GM18870 (cell line): Measurements from ENCODE around the gene MCAM.

Experiments used
- ATAC-seq: cut with Tn5 transposase; IDR thresholded peaks from one replicate; pipeline ENCODE4 v1.9.1; 2021; ENCODE audit warnings: moderate library complexity; ENCODE audit not compliant: unreplicated experiment

Gene MCAM

DNA sequence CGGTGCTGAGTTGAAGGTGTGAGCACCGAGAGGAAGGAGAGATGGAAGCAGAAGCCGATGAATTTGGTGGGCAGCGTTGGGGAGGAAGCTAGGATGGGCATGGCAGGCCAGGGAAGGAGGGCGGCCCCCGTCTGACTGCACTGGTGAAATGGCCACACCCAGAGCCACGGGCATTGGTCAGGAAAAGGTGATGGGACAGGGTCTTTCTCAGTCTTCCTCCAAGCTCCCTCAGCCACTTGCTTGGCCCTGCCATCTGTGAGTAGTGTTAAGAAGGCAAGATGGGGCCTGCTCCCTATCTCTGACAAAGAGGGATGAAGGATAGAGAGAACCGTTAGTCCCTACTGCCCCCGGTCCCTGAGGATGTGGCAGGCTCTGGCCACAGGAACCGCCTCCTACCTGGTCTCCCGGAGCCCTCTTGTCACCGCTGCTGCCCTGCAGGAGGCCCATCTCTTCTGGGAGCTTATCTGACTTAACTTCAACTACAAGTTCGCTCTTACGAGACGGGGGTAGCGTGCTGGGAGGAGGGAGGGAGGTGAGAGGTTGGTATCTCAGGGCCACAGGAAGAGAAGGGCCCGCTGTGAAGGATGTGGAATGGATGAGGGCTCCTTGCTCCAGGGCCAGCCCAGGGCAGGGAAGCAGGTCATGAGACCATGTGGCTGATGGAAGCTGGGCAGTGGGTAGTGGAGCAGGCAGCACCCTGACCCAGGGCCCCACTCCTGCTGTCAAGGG, 6.8 kb downstream of the MCAM start:
- no peak for ATAC-seq

DNA sequence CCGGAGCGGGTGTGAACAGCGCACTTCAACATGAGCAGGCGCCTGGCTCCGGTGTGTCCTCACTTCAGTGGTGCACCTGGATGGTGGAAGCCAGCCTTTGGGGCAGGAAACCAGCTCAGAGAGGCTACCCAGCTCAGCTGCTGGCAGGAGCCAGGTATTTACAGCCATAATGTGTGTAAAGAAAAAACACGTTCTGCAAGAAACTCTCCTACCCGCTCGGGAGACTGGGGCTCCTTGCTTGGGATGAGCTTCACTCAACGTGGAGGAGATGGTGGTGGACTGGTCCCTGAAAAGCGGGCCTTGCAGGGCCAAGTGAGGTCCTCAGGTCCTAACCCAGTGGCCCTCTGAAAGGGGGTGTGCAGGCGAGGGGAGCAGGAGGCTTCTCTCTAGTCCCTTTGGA, 7.5 kb downstream of the MCAM start:
- no peak for ATAC-seq

DNA sequence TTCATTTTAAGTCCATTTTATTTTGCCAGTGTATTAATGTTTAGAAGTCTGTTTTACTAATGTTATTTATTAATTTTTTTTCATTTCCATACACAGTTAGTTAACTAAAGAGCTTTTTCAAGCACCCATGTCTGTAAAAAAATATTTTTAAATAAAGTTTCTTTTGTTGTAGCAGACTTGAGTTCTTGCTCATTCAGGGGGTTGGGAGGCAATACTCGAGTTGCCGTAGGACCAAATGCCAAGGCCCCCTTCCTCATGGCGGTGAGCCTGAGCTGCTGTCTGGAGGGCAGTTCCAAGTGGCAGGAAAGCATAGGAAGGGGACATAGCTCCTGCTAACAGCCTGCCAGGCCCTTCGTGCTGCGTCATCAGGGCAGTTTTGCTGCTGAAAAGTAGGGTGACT, 9.0 kb downstream of the MCAM start:
- ATAC-seq = no peak

DNA sequence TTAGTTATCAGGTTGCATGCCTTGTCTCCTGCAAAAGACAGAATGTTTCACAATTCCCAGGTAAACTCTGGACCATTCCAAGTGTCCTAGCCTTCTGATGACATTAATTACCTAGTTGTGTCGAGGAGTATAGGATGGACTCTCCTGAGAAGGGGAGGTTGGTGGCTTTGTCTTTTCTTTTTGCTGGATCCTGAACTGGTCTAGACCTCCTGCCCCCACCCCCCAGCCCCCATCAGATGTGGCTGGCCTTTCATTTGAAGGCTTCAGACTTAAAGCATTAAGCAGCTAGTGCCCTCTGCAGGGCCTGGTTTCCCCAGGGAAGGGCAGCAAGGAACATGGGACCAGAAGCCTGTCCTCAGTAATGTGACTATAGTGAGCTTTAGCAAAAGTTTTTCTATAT, 9.7 kb downstream of the MCAM start:
- no peak for ATAC-seq

DNA sequence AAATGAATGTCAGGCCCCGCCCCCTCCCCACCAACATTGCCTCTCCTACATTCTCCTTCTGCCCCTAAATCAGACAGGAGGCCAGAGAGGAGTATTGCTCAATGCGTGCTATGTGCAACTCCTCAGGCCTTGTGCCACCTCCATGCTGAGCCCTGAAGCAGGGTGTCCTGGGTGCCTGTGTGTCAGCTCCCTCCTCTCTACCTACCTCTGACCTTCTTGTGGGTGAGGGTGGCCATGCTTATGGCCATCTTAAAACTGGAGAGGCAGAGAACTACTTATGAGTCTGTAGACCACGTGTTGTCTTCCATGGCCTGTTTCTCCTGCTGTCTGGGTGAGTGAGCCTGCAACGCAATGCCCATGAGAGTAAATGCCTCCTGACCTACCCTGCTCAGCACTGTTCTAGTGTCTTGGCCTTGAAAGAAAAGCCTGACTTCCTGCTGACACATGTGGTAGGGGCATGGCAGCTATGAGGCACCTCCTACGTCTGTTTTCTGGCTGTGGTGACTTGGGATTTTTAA, 10.5 kb downstream of the MCAM start:
- no peak for ATAC-seq

DNA sequence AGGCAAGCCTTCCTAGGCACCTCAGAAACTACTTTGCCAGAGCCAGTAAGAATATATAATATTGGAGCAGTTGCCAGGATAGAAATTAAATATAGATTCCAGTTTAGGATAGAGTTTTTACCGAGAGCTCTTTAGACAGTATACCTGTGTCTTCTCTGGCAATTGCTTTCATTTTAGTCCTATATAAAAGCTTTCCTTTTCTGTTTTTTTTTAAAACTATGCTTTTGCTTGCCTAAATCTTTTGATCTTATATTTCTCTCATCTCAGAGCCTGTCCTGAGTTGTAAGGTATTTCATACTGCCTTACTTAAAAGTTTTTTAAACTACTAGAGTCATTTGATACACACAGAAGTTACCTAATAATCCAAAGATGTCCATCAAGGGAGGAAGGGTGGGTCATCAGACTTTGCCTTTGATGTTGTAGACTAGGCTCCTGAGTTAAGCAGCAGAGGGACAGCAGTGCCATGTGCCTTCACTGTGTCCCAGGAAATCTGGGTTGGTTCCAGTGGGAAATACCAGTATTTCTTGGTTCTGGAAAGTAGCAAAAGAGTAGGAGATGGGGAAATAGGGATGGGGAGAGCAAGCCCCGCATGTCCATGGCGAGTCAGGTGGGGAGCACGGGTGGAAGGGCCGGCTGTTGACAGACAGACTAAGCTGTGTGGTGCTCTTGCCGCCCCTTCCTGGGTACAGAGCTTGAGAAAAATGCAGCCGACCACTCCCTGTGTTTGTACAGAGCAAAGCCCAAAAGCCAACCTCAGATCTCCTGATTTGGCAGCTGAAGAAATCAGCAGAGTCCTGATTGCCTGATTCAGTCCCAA, 11.2 kb downstream of the MCAM start:
- no peak for ATAC-seq

DNA sequence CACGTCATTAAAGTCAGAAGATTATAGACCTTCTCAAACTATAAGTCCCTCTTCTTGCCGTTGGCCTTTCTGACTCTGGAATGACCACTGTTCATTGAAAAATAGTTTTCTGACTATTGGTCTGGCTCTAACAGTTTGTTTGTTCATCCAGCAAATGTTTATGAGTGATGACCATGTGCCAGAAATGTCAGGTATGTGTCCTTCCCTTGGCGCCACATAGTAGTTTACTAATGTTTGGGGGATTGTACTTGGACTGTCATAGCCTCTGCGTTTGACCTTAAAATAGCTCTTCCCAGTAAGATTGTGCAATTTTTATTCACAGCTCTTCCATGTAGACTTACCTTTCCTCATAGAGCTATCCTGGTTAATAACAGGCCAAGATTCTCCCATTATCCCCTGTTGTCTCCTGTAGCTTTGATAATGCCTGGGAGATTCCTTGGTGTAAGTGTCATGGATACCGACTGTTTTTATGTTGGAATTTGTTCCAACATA, 13.7 kb downstream of the MCAM start:
- ATAC-seq = no peak

DNA sequence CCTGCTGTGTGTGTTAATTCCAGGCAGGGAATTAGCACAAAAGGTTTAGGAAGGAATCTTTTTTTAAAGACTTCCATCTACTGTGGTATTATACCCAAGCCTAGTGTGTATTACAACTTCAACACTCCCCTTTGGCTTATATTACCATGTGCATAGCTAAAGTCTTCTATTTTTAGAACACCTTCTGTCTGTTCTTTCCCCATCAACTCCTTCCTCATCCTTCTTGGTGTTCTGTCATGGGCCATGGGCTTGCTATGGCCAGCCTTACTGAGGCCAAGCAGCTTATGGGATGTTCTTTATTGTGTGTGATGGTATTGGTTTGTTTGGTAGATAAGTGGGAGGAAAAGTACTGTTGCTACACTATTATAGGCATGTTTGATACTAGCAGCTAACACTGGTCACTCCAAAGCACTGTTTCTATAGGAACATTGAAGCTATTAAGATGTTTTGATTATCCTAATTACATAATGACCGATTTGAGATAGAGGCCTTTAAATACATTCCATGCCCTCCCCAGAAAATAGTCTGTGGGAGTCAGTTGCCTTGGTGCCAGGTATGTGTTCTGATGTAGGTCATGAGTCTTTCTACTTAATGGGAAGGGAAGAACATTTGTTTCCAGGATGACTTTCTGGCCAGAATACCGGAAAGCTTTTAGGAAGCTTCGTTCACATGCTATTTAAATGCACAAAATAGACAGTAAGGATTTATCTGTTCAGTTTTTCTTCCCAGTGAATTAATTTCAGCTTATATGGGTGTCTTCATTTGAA, 16.5 kb downstream of the MCAM start:
- ATAC-seq = no peak

DNA sequence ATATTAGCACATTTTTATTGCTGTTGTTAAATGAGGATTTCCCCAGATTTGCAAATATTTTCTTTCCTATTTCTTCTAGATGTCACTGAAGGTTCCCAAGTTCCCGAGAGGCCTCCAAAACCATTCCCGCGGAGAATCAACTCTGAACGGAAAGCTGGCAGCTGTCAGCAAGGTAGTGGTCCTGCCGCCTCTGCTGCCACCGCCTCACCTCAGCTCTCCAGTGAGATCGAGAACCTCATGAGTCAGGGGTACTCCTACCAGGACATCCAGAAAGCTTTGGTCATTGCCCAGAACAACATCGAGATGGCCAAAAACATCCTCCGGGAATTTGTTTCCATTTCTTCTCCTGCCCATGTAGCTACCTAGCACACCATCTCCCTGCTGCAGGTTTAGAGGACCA, 17.5 kb downstream of the MCAM start:
- ATAC-seq = no peak

DNA sequence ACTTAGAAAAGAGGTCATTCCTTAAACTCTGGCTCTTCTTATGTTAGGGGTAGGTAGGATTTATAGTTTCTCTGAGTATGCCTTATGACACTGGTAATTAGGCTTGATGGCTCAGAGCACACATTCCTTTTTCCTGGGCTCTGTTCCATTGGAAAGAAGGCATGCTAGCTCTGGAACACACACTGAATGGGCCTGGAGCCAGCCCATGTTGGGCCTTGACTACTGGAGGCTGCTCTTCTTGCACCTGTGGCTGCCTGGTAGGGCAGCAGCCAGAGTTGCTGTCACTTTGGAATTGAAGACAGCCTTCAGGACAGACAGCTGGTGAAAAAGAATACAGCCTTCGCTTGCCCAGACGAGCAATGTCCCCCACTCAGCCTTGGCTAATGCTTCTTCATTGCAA, 18.2 kb downstream of the MCAM start:
- no peak for ATAC-seq

DNA sequence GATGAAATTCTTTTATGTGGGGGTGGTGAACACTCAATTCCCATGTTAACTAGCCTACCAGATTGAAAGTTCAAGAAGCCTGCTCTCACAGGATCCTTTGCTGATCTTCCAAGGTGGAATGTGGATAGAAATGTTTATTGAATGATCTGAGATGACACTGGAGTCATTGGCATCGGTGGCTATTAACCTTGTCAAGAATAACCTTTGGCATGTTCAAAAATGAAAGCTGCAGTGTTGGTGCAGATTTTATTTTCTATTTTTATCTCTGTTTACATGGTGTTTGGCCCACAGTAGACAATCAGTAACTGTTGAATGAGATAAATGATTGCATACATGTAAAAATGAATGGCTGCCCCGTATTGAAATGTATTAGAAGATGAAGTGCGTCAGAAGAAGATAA, 19.0 kb downstream of the MCAM start:
- ATAC-seq = no peak

DNA sequence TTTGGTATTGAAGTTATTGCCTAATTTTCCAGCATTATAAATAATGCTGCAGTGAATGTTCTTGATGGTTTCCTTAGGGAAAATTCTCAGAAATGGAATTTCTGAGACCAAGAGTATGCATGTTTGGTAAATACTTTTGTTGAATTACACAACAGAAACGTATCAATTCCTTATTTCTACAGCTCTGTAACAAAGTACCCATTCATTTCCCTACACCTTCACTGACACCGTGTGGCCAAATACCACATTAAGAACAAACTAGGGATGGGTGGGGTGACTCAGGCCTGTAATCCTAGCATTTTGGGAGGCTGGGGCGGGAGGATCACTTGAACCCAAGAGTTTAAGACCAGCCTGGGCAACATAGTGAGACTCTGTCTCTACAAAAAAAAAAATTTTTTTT, 21.8 kb downstream of the MCAM start:
- ATAC-seq = no peak

DNA sequence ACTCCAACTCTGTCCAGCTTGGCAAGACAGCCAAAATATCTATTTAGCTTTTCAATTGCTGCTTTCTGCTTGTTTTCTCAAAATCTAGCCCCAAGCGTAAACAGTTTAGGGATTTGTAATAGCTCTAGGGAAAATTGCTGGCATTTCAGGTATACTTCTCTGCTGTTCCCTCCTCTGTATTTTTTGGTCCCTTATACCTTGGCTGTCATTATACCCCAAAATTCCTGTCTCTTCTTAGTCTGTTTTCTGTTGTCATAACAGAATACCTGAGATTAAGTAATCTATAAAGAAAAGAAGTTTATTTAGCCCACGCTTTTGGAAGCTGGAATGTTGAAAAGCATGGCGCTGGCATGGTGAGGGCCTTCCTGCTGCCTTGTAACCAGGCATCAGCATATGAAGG, 23.5 kb downstream of the MCAM start:
- ATAC-seq = no peak

DNA sequence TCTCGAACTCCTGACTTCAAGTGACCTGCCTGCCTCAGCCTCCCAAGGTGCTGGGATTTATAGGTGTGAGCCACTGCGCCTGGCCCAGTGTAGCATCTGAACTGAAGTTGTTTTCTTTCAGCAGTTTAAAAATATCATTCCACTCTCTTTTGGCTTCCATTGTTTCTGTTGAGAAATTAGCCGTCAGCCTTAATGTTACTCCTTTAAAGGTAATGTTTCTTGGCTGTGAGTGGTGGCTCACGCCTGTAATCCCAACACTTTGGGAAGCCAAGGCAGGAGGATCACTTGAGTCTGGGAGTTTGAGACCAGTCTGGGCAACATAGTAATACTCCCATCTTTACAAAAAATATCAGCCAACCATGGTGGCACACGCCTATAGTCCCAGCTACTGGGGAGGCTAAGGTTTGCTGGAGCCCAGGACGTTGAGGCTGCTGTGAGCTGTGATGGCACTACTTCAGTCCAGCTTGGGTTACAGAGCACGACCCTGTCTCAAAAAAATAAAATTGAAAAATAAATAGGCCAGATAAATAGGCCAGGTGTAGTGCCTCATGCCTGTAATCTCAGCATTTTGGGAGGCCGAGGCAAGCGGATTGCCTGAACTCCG, 25.9 kb downstream of the MCAM start:
- ATAC-seq = no peak

DNA sequence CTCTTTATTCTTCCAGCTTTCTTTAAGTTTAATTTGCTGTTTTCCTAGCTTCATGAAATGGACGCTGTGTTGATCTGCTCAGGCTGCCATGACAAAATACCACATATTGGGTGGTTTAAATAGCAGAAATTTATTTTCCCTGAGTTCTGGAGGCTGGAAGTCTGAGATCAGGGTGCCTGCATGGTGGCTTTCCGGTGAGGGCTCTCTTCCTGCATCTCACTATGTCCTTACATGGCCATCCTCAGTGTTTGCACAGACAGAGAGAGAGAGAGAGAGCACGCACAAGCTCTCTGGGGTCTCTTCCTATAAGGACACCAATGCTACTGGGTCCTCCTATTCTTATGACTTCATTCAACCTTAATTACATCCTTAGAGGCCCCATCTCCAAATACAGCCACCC, 28.7 kb downstream of the MCAM start:
- ATAC-seq = no peak

DNA sequence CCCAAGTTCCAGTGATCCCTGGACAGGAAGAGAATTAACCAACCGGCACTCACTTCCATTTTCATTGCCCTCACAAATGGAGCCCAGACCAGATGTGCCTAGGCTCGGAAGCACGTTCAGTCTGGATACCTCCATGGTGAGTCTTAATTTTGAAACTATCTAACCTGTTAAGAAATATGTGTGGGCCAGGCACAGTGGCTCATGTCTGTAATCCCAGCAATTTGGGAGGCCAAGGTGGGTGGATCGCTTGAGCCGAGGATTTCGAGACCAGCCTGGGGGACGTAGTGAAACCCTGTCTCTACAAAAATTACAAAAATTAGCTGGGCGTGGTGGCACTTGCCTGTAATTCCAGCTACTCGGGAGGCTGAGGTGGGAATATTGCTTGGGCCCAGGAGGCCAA, 31.5 kb downstream of the MCAM start:
- no peak for ATAC-seq

DNA sequence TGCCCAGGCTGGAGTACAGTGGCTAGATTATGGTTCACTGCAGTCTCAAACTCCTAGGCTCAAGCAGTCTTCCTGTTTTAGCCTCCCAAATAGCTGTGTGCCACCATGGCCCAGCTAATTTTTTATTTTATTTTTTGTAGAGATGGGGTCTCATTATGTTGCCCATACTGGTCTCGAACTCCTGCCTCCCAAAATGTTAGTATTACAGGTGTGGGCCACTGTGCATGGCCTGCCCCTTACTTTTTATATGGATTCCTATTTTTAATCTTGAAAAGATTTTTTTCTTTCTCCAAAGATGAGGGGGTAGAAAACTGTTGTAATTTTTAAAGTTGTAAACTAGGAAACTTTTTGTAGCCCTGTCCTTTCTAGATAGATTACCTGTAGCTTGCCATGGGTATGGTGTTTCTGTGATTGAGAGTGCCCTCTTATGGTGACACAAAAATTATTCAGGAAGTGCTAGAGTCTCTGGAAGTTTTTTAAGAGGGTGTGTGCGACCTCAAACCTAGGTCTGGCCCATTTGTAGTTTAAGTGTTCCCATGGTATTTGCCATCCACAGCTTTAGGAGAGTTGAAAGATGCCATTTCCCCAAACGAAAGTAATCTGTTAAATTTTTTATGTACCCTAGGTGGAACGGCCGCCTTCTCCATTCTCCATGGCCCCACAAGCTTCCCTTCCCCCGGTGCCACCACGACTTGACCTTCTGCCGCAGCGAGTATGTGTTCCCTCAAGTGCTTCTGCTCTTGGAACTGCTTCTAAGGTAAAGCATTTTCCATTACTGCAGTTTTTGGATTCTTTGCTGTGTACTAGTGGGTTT, 32.4 kb downstream of the MCAM start:
- no peak for ATAC-seq

DNA sequence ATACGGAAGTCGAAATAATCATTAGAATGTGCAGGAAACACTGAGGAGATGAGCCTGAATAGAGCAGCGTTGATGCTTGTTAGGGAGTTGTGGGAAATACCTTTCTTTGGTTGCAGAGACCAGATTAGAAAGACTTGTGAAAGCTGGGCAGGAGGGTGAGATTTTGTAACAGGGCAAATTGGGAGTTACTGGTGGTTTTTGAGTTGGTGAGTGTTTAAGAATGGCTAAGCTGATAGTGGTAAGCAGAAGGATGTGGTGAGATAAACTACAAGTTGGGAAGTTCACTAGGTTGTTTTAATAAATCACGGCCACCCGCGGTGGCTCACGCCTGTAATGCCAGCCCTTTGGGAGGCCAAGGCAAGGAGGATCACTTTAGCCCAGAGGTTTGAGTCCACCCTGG, 34.4 kb downstream of the MCAM start:
- no peak for ATAC-seq

DNA sequence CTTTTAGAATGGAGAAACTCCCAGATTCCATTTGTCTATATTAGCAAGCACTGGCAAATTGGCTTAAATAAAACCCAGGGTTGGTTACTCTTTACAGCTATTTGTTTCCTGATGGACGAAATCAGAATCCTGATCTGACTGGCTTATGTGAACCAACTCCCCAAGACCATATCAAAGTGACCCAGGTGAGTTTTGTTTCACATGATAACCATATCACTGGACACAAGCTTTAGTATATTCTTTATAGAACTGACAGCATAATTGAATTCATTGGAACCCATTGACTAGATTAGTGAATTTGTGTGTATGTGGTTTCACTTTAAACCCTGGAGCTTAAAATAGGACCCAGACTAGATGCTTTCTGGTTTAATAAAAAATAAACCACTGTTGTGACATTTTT, 39.3 kb downstream of the MCAM start:
- no peak for ATAC-seq

DNA sequence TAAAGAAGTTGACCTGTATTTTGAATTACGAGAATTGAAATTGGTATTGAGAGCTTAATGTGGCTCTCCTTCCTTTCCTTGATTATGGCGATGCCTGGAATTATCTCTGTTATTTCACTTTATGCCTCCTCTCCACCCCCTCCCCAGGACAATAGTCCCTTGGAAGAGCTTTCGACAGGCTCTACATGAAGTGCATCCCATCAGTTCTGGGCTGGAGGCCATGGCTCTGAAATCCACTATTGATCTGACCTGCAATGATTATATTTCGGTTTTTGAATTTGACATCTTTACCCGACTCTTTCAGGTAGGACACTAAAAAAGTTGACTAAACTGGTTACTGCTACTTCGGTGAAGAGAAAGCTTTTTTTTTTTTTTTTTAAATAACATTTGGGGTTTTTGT, 43.2 kb downstream of the MCAM start:
- no peak for ATAC-seq
